Prostate gland (tissue), 2 donors: ENCODE data around the gene SLC14A1. TPM values are rescaled to one million over a fixed set of nuclear protein-coding genes. Genes with fewer than 3 reads are reported as not detected.
A peak's percentile ranks its signal among the peaks of the same experiment; 100 is the strongest.

Experiments
- DNase-seq: peaks from one replicate; pipeline ENCODE4 v3.0.0-alpha.2; 2019; ENCODE audit warnings: low spot score
- H3K27ac ChIP-seq, 2 donors: fragments of 200-600 bp; sonication (generic); 2 replicates each; pipeline ENCODE4 v1.5.1; 2017 to 2019
- H3K27me3 ChIP-seq: fragments of 200-600 bp; sonication (generic); replicated peaks from 2 replicates; pipeline ENCODE4 v1.5.1; 2019; ENCODE audit not compliant: insufficient read depth
- H3K36me3 ChIP-seq, 2 donors: fragments of 200-600 bp; sonication (generic); 1 replicate in 1 of 2; 2 replicates in 1 of 2; pipeline versions ENCODE4 v1.5.1 to v1.8.1; 2017 to 2019
- H3K4me1 ChIP-seq: fragments of 200-600 bp; sonication (generic); replicated peaks from 2 replicates; pipeline ENCODE4 v1.5.1; 2019
- H3K4me3 ChIP-seq, 2 donors: fragments of 200-600 bp; sonication (generic); 2 replicates each; pipeline ENCODE4 v1.5.1; 2017 to 2019
- H3K9me3 ChIP-seq: fragments of 200-600 bp; sonication (generic); 2 replicates; pipeline ENCODE4 v1.5.1; 2017
- POLR2A ChIP-seq: fragments of 450-650 bp; IDR thresholded peaks from one replicate; pipeline ENCODE4 v1.6.1; 2016; ENCODE audit warnings: antibody characterized with exemption, mild to moderate bottlenecking
- POLR2AphosphoS5 ChIP-seq: sonication (generic); formaldehyde crosslinking; IDR thresholded peaks from one replicate; pipeline ENCODE4 v1.6.1; 2017; ENCODE audit warnings: antibody characterized with exemption
- WGBS: methylation state at CpG from one replicate; pipeline ENCODE4 v1.1.5; 2018; 5-methylcytosine and 5-hydroxymethylcytosine counted together
- intact Hi-C: fragments of 100-400 bp; cut with DNase I; formaldehyde crosslinking; loops from one replicate; pipeline ENCODE4 v1.14.2; 2022
- total RNA-seq, 2 donors: library from RNA; depleted of rRNA; stranded (reverse); fragments of >200 nt; gene quantifications; one replicate each; pipeline ENCODE4 v1.1.0, GENCODE V29; 2016
- TF ChIP-seq, protein P1 (sequence below), 4 experiments: fragments of 200-600 bp in 2 of 4; fragments of 450-650 bp in 2 of 4; sonication (generic) in 2 of 4; IDR thresholded peaks; 1 replicate in 3 of 4; 2 replicates in 1 of 4; pipeline ENCODE4 v1.5.1; 2016 to 2019; ENCODE audit warnings: antibody characterized with exemption in 4 of 4, mild to moderate bottlenecking in 2 of 4, moderate library complexity in 2 of 4

Gene SLC14A1
- total RNA-seq, 2 donors from 2014 or later = 31.8 to 139 TPM

DNA sequence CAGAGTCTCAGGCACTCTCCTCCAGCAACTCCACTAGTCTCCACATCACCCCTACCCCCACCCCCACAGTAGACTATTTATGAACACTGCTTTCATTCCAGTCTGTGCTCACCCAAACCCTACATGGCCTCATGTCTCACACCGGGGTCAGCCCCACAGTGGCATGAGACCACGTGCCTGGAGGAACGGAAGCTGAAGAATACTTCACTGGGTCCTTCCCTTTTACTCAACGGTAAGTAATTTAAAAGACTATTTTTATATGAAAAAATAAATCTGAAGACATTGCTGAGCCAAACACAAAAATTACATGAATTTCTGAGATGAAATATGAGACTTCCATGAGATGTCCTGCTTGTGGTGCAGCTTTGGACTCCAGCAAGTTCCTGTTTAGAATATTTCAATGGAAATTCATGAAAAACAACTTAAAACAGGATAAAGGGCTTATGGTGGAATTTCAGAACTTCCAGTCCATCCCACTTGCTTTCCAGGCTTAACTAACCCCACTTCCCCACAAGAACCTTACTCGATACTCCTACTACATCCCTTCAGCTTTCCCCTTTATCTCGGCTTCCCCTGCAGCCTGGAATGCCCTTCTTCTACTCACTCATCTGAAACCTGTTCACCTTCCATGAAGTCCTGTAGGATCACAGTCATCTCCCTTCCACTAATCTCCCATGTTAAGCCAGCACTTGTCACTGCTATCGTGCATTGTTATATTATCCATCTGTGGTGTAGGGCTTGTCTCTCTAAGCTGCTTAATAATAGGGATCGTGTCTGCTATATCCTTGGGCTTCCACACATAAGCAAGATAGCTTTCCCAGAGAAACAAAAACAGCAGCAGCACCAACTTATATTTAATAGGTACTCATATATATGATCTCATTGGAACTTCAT is 47.9 kb downstream of the SLC14A1 start:
- H3K27me3 ChIP-seq = no peaks in the 10 kb centered on the region
- no peaks in the 10 kb centered on the region for H3K9me3 ChIP-seq
- no peak for TF ChIP-seq POLR2A
- TF ChIP-seq POLR2AphosphoS5 = no peak
- TF ChIP-seq, protein P1, sequence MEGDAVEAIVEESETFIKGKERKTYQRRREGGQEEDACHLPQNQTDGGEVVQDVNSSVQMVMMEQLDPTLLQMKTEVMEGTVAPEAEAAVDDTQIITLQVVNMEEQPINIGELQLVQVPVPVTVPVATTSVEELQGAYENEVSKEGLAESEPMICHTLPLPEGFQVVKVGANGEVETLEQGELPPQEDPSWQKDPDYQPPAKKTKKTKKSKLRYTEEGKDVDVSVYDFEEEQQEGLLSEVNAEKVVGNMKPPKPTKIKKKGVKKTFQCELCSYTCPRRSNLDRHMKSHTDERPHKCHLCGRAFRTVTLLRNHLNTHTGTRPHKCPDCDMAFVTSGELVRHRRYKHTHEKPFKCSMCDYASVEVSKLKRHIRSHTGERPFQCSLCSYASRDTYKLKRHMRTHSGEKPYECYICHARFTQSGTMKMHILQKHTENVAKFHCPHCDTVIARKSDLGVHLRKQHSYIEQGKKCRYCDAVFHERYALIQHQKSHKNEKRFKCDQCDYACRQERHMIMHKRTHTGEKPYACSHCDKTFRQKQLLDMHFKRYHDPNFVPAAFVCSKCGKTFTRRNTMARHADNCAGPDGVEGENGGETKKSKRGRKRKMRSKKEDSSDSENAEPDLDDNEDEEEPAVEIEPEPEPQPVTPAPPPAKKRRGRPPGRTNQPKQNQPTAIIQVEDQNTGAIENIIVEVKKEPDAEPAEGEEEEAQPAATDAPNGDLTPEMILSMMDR (IDR thresholded peaks at IDR 0.05) = no peak
- H3K36me3 ChIP-seq = no peaks in the 10 kb centered on the region
- WGBS = 88% methylated on average over 8 of the region's 8 CpGs
- peaks cover 13% of the 10 kb centered on the region for H3K4me1 ChIP-seq
- intact Hi-C loops = no loop called here
- no peak overlapping the region for H3K27ac ChIP-seq
- DNase-seq = no peak
- no peak overlapping the region for H3K4me3 ChIP-seq

DNA sequence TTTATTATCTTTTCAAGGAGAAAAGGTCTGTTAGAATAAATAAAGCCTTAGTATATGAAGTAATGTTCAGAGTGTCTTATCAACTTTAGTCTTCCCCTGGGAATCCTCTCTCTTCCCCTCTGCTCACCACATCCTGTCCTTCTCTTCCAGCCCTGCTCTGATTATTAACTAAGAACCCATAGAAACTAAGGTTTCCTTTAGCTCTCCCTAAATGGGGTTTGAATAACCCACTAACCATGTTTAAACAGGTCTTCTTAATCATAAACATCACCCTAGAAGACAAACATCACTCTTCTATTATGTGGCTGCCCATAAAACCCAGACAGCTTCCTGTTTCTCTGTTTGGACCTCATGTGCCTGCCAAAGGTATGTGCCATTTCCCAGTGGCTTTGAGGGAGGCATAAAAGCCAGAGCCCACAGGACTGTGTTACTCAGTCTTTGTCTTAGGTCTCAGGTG is 50.1 kb downstream of the SLC14A1 start:
- intact Hi-C loops = no loop called here
- DNase-seq = peak; percentile 81
- peak overlapping the region in 1 of 2 donors; percentile 65 for H3K27ac ChIP-seq

DNA sequence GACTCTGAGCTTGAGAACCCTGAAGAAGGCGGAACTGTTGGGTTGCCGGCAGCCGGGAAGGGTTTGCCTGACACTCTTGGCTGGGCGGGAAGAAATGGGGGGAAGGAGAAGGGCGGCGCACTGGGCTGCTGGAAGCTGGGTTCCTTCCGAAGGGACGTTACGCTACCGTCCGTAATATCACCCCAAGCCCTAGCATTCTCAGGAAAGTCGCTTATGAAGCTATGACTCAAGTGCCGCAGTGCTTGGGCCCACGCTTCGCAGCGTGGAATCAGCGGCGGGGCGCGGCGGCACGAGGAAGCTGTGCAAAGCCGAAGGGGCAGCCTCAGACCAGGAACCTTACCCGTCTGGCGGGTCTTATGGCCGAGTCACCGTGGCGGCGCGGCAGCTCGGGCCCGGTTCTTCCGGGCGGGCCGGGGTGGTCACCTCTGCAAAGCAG is 51.3 kb downstream of the SLC14A1 start:
- Histone ChIP-seq H3K9me3 (no peaks in the 10 kb centered on the region), H3K4me1 (peaks cover 13% of the 10 kb centered on the region), H3K4me3 (peak overlapping the region; percentile 27 to 30), H3K27me3 (no peaks in the 10 kb centered on the region), H3K36me3 (no peaks in the 10 kb centered on the region), H3K27ac (peak overlapping the region; percentile 46 to 65)
- DNase-seq = no peak
- WGBS = 62% methylated on average over 30 of the region's 35 CpGs
- intact Hi-C loops = no loop called here
- TF ChIP-seq POLR2AphosphoS5 (no peak), POLR2A (no peak)
- TF ChIP-seq, protein P1 (IDR thresholded peaks at IDR 0.05) = no peak

More for the DNA sequence above, 50.1 kb downstream of the SLC14A1 start:
- Histone ChIP-seq H3K4me3 (no peak overlapping the region), H3K27me3 (no peaks in the 10 kb centered on the region), H3K4me1 (peaks cover 13% of the 10 kb centered on the region), H3K36me3 (no peaks in the 10 kb centered on the region), H3K9me3 (no peaks in the 10 kb centered on the region)
- TF ChIP-seq POLR2A (no peak), POLR2AphosphoS5 (peak; percentile 85)
- TF ChIP-seq, protein P1 (IDR thresholded peaks at IDR 0.05) = no peak

DNA sequence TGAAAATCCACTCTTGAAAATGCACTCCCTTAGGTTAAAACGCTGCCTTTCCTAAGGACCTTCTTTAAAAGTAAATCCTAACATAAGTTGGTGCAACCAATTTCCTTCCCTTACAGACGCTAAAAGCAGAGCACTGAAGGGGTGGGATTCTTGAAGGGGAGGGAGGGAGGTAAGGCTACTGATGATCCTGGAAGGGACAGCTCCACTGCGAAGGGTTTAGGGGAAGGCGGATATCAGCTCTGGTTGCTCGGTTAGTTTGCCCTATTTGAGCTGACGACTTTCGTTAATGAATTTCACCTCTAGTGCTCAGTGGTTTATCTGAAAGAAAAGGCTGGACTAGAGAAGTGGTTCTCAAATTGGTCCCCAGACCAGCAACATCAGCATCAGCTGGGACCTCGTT is 51.8 kb downstream of the SLC14A1 start:
- H3K4me1 ChIP-seq = peaks cover 13% of the 10 kb centered on the region
- intact Hi-C loops = no loop called here
- H3K27me3 ChIP-seq = no peaks in the 10 kb centered on the region
- no peaks in the 10 kb centered on the region for H3K36me3 ChIP-seq
- DNase-seq = no peak
- peak overlapping the region; percentile 27 to 30 for H3K4me3 ChIP-seq
- H3K9me3 ChIP-seq = no peaks in the 10 kb centered on the region
- 68% methylated on average over 8 of the region's 8 CpGs for WGBS
- peak overlapping the region; percentile 46 to 65 for H3K27ac ChIP-seq
- no peak for TF ChIP-seq POLR2AphosphoS5
- TF ChIP-seq, protein P1 (IDR thresholded peaks at IDR 0.05) = no peak
- TF ChIP-seq POLR2A = no peak
